GM12892 (cell line): ENCODE data around the gene CPPED1.

Experiments
- POLR2A ChIP-seq: IDR thresholded peaks from 2 replicates; pipeline ENCODE4 v1.6.1; 2011; ENCODE audit warnings: low read depth, low read length, control low read depth
- POLR2AphosphoS5 ChIP-seq: IDR thresholded peaks from 2 replicates; pipeline ENCODE4 v1.6.1; 2011; ENCODE audit warnings: low read depth, low read length, control low read depth
- TAF1 ChIP-seq: IDR thresholded peaks from 2 replicates; pipeline ENCODE4 v1.6.1; 2011; ENCODE audit warnings: low read depth, mild to moderate bottlenecking, control low read depth, low read length, borderline replicate concordance

DNA sequence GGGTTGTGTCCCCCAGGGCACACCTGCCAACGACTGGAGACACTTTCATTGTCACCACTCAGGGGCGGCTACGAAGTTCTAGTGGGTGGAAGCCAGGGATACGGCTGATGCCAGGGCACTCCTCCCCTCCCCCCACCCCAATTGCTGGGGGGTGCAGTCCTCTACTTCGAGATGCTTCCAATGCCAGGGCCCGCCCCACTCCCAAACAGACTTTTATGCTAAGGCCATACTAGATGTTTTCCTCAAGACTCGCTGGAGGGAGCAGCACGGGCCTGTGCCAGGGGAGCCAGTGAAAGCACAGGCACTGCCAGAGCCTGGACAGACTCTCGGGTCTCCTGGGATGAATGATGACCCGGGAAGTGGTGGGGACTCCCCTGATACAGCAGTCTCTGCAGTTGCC lies 178.0 kb downstream of the CPPED1 start:
- no peak for TF ChIP-seq POLR2A
- TF ChIP-seq POLR2AphosphoS5: no peak
- TF ChIP-seq TAF1: no peak
